HT1080 (cell line): ENCODE data around the gene TPM2. TPM values are rescaled to one million over a fixed set of nuclear protein-coding genes. Genes with fewer than 3 reads are reported as not detected.

Experiments used
- DNase-seq: peaks from one replicate; pipeline ENCODE4 v3.0.0-alpha.2; 2015; ENCODE audit warnings: low read depth
- total RNA-seq: library from RNA; depleted of rRNA; stranded (reverse); fragments of >200 nt; shearing (Covaris generic); gene quantifications from 2 replicates; pipeline ENCODE4 v1.2.3, GENCODE V29; 2014

The TPM2 gene
- total RNA-seq, 1 experiment from 2014 or later = 405 TPM

GRCh38 chr9:35696520-35697215, 6.9 kb upstream of the TPM2 start:
- peak; percentile 54 for DNase-seq

GRCh38 chr9:35695943-35696401, 6.2 kb upstream of the TPM2 start:
- no peak for DNase-seq

GRCh38 chr9:35691757-35692301, 2.1 kb upstream of the TPM2 start:
- DNase-seq = no peak

GRCh38 chr9:35691334-35691650, 1.6 kb upstream of the TPM2 start:
- no peak for DNase-seq

- DNase-seq = peak; percentile 61
Observed at GRCh38 chr9:35690614-35691333, 1.0 kb upstream of the TPM2 start.

GRCh38 chr9:35690294-35690613, 529 bp upstream of the TPM2 start:
- DNase-seq = no peak

DNA sequence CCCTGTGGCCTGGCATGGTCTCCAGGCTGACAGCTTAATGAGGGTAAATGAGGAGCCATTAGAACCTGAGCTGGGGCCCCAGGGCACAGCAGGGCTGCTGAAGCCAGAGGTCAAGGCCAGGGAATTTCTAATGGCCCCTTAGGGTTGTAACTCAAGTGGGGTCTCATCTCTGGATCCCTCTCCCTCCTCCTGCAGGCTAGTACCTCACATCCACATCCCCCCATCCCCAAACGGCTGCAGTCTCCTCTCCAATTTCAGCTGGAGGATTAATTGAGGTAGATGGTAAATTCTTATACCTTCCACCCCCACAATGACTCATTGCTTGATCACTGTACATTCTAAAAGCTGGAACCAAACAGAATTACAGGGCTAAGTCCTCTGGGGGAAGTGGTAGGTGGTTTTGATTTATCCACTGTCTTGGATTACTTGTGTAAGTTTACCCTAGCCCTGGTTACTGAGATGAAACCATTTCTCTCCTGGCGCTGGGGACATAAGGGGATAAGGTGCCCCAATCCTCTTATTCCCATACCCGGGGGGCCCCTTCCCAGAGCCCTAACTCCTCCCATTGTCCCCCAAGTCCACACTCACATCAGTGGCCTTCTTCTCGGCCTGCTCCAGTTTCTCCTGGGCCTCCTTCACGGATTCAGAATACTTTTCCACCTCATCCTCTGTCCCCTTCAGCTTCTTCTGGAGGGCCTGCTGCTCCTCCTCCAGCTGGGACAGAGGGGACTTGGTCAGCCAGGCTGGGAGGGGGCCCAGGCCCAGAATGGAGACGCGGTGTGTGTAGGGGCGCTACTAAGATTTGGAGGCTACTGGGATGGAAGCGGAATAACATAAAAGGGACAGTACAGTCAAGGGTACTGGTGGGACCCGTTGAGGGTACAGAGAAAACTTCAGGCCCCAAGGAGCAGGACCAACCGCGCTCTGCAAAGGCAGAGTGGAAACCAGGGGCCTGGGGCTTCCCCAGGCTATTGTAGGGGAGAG, 875 bp downstream of the TPM2 start:
- DNase-seq = peak; percentile 83

DNA sequence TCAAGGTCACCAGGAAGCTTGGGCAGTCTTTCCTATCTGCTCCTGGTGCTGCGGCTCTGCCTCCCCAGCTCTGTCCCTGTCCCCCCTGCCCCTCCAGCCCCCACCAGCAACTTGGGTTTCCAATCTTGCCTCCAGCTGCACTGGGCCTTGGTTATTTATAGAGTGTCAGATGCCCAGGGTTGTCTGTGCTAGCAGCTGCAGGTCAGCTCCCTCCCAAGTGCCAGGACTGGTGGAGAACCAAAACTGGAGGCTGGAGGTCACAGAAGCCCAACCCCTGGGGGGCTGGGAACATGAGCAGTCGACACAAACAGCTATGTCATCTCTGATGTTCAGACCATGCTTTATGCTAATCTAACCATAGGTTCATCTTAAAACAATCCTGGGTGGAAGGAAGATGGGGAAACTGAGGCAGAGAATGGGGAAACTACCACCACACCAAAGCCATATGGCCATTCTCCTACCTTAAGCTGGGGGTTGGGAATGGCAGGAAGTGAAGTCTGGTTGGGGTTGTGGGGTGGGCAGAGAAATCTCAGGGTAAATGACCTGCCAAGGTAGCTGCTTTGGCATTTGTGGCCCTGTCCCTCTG, 1.7 kb downstream of the TPM2 start:
- no peak for DNase-seq

DNA sequence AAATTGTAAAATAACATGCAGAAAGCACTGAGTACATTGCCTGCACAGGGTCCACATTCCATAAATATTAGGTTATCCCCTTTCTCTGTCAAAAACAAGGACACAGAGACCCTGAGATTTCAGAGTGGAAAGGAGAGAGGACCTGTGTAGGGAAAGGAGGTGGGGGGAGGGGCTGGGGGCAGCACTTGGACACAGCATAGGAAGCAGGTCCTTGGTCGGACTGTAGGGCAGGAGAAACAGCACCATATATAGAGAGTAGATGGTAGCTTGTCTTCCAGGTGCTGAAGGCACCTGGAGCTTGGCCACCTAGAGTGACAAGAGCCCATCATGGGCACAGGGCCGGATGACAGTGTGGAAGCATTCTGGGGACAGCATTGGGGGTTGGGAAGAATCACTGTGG, 2.4 kb downstream of the TPM2 start:
- DNase-seq = no peak

DNA sequence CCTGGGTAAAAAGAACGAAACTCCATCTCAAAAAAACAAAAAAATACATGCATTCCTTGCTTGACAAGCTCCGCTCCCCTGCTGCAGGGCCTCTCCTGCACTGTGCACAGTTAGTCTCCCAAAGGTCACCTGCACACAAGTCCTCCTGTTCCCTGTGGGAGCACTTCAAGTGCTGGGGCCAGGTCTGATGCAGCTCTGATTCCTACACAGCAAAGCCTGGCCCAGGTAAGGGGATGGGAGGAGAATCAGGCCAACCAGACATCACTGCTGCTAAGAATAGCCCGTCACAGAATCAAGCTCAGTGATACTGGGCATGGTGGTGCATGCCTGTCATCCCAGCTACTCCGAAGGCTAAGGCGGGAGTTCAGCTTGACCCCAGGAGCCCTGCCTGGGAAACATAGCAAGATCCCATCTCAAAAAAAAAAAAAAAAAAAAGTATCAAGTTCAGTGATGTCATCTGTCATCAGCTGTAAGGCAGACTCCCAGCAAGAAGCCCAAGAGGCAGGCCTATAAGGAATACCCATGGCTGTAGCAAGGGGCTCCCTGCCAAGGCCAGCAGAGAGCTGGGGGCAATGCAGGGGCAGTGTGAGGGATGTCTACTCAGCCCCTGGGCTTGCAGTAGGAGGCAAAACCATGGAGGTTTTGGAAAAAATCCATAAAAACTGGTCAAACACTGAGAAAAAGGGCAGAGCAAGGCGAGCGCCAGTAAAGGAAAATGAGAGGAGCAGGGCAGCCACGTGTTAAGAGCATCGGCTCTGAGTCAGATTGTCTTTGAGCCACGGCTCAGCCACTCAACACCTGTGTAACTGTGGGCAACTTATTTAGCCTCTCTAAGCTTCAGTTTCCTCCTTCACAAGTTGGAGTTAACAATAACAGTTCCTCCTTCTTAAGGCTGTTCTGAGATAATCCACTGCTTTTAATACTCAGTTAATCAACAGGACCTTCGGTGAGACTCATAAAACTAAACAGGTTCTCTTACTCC, 3.2 kb downstream of the TPM2 start:
- DNase-seq = no peak

DNA sequence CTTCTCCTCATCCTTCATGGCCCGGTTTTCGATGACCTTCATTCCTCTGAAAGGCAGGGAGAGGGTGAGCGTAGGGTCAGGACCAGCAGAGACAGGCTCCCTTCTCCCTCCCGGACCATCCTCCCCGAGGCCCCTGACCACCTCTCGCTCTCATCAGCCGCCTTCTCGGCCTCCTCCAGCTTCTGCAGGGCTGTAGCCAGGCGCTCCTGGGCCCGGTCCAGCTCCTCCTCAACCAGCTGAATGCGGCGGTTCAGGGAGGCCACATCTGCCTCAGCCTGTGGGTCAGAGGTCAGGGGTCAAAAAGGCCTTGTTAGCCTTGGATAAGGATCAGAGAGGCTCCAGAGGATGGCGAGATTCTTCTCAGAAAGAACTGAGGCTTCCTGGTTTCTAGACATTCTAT, 4.2 kb downstream of the TPM2 start:
- no peak for DNase-seq

GRCh38 chr9:35684921-35685320, 4.8 kb downstream of the TPM2 start:
- no peak for DNase-seq

DNA sequence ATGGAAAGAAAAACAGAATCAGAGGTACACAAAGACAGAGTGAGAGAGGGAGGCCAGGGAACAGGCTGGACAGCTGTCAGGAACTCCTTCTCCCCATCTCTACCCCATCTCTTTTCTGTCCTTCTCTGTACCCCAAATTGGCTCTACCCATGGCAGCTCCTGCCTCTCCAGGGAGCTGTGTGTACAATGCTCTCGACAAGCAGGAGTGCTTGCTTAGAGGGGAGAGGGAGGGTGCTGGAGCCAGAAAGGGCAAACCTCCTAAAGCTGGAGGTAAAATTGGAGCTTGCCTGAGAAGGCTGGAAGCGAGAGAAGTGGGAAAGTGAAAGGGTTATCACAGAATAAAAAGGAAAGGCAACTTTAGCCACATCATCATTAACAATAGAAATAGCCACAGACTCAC, 6.4 kb downstream of the TPM2 start:
- DNase-seq = no peak

DNA sequence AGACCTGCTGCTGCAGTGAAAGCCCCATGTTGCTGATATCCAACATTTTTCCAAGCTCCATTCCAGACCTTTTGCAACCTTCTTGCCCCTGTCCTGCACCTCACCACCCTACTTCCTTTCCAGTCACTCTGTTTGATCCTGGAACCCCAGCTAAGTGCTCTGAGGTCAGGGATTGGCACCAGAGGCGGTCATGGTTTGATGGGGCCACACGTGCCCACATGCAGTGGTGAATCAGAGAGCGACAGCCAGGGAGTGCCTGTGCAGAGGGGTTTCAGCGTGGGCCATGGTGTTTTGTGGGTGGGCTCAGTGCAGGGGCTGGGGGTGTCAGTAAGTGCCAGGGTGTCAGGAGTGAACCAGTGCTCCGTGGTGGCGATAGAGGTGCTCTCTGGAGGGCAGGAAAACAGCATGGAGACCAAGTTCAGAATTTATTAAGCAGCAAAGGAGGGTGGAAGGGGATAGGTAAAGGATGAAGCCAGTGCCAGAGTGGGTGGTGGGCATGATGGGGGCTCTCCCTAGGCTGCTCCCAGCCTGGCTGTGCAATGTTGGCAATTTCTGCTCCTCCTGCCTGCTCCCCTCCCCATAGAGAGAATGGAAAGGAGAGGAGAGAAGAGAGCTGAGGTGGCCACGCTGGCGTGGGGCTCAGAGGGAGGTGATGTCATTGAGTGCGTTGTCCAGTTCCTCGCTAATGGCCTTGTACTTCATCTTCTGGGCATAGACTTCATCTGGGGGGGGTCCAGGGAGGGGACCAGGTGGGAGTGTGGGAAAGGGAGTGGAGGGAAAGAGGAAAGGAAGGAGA, 7.0 kb downstream of the TPM2 start:
- no peak for DNase-seq

DNA sequence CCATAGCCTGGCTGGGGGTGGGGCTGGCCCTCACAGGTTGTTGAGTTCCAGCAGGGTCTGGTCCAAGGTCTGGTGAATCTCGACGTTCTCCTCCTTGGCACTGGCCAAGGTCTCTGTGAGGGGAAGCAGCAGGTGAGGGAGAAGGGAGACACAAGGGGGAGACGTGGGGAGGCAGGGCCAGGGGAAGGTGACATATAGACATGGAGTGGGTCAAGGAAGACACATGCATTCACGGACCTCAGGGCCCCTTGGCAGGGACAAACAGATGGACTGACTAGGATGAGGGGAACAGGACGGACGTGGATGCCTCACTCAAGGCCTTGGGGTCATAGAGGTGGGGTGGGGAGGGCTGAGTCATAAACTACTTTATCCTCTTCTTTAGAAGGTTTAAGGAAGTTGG, 7.7 kb downstream of the TPM2 start:
- DNase-seq = no peak

- DNase-seq = no peak
Observed at GRCh38 chr9:35681341-35682002, 8.3 kb downstream of the TPM2 start.

GRCh38 chr9:35680331-35681105, 9.2 kb downstream of the TPM2 start:
- DNase-seq = no peak

GRCh38 chr9:35679766-35680330, 9.9 kb downstream of the TPM2 start:
- DNase-seq = no peak
